OCI-LY1 (cell line): Measurements from ENCODE around the gene MBD2.

Experiments
- CTCF ChIP-seq: fragments of 200-600 bp; sonication (generic), shearing (Covaris generic); IDR thresholded peaks from 2 replicates; pipeline ENCODE4 v1.5.1; 2017; ENCODE audit warnings: mild to moderate bottlenecking, antibody characterized with exemption, low read length, moderate library complexity, mixed read lengths
- EZH2 ChIP-seq: fragments of 200-600 bp; sonication (generic), shearing (Covaris generic); IDR thresholded peaks from 2 replicates; pipeline ENCODE4 v1.8.0; 2017; ENCODE audit warnings: borderline replicate concordance, mixed run types, mild to moderate bottlenecking, antibody characterized with exemption, low read length, moderate library complexity, mixed read lengths

- TF ChIP-seq CTCF (no peak), EZH2 (no peak)
Observed at GRCh38 chr18:54140641-54141040, 83.8 kb downstream of the MBD2 start.
